Measurements from ENCODE around the gene LURAP1L.

LURAP1L gene

DNA sequence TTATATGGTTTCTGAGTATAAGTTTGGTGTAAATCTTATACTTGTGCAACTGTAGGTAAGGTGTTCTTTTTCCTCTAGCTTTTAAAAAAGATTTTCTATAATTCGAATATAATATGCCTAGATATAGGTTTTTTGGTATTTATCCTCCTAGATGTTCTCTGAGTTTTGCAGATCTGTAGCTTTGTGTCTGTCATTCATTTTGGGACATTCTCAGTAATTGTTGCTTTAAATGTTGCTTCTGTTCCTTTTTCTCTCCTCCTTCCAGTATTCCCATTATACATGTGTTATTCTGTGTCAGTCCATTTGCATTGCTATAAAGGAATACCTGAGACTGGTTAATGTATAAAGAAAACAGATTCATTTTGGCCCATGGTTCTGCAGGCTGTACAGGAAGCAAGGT is 33.7 kb downstream of the LURAP1L start:
- H3K36me3 ChIP-seq (ENCODE audit: control insufficient read depth in 5 of 5, insufficient read depth in 5 of 5, low read length in 5 of 5): no peaks in the 10 kb centered on the region
- no peaks in the 10 kb centered on the region for H3K27me3 ChIP-seq (ENCODE audit: control insufficient read depth in 5 of 5, insufficient read depth in 4 of 5, low read length in 5 of 5)
- peaks cover 0 to 17% (median 12%) of the 10 kb centered on the region in 5 donors for H3K4me1 ChIP-seq (ENCODE audit: control insufficient read depth in 5 of 5, insufficient read depth in 5 of 5, low read length in 5 of 5)
- H3K27ac ChIP-seq (ENCODE audit: low read depth, low read length): no peak overlapping the region
- H3K9ac ChIP-seq (ENCODE audit: low read length in 5 of 5): no peak overlapping the region
- no peak overlapping the region for H3K4me3 ChIP-seq (ENCODE audit: low read depth in 1 of 5, low read length in 5 of 5)
- no peaks in the 10 kb centered on the region for H3K9me3 ChIP-seq (ENCODE audit: control insufficient read depth in 5 of 5, low read length in 5 of 5)

DNA sequence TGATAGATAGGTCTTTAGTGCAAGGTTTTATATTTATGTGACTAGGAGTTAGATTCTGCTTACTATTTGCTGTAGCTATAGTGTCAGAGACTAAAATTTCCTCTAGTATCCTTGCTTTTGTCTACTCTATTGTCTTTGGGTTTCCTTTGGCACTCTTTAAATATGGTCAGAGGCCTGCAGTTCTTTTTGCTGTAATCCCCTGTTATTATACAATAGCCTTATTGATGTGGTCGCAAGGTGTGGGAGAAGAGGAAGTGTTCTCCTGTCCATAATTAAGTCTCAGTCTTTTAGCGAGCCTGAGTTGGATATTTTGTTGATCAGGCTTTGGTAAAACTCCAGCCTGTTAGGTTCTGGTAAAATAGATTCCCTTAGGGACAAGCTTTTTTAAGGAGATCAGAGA is 34.9 kb downstream of the LURAP1L start:
- H3K9me3 ChIP-seq (ENCODE audit: control insufficient read depth in 5 of 5, low read length in 5 of 5): no peaks in the 10 kb centered on the region
- peak overlapping the region in 1 of 5 donors; percentile 6 for H3K9ac ChIP-seq (ENCODE audit: low read length in 5 of 5)
- H3K27me3 ChIP-seq (ENCODE audit: control insufficient read depth in 5 of 5, insufficient read depth in 4 of 5, low read length in 5 of 5): no peaks in the 10 kb centered on the region
- peak overlapping the region; percentile 63 for H3K27ac ChIP-seq (ENCODE audit: low read depth, low read length)
- H3K4me3 ChIP-seq (ENCODE audit: low read depth in 1 of 5, low read length in 5 of 5): no peak overlapping the region
- H3K36me3 ChIP-seq (ENCODE audit: control insufficient read depth in 5 of 5, insufficient read depth in 5 of 5, low read length in 5 of 5): no peaks in the 10 kb centered on the region
- H3K4me1 ChIP-seq (ENCODE audit: control insufficient read depth in 5 of 5, insufficient read depth in 5 of 5, low read length in 5 of 5): peaks cover 2 to 24% (median 21%) of the 10 kb centered on the region in 5 donors

- Histone ChIP-seq H3K4me3 (ENCODE audit: low read depth in 1 of 5, low read length in 5 of 5) (no peak overlapping the region), H3K27ac (ENCODE audit: low read depth, low read length) (no peak overlapping the region), H3K36me3 (ENCODE audit: control insufficient read depth in 5 of 5, insufficient read depth in 5 of 5, low read length in 5 of 5) (no peaks in the 10 kb centered on the region), H3K9ac (ENCODE audit: low read length in 5 of 5) (no peak overlapping the region), H3K27me3 (ENCODE audit: control insufficient read depth in 5 of 5, insufficient read depth in 4 of 5, low read length in 5 of 5) (no peaks in the 10 kb centered on the region), H3K9me3 (ENCODE audit: control insufficient read depth in 5 of 5, low read length in 5 of 5) (no peaks in the 10 kb centered on the region), H3K4me1 (ENCODE audit: control insufficient read depth in 5 of 5, insufficient read depth in 5 of 5, low read length in 5 of 5) (peaks cover 2 to 34% (median 27%) of the 10 kb centered on the region in 5 donors)
These were observed 37.1 kb downstream of the LURAP1L start for GRCh38 chr9:12811935-12812334.

- Histone ChIP-seq H3K27ac (ENCODE audit: low read depth, low read length) (no peak overlapping the region), H3K4me3 (ENCODE audit: low read depth in 1 of 5, low read length in 5 of 5) (no peak overlapping the region), H3K4me1 (ENCODE audit: control insufficient read depth in 5 of 5, insufficient read depth in 5 of 5, low read length in 5 of 5) (peaks cover 2 to 36% (median 27%) of the 10 kb centered on the region in 5 donors), H3K27me3 (ENCODE audit: control insufficient read depth in 5 of 5, insufficient read depth in 4 of 5, low read length in 5 of 5) (no peaks in the 10 kb centered on the region), H3K9me3 (ENCODE audit: control insufficient read depth in 5 of 5, low read length in 5 of 5) (no peaks in the 10 kb centered on the region), H3K9ac (ENCODE audit: low read length in 5 of 5) (no peak overlapping the region), H3K36me3 (ENCODE audit: control insufficient read depth in 5 of 5, insufficient read depth in 5 of 5, low read length in 5 of 5) (no peaks in the 10 kb centered on the region)
These were observed 37.9 kb downstream of the LURAP1L start for GRCh38 chr9:12812710-12813109.

DNA sequence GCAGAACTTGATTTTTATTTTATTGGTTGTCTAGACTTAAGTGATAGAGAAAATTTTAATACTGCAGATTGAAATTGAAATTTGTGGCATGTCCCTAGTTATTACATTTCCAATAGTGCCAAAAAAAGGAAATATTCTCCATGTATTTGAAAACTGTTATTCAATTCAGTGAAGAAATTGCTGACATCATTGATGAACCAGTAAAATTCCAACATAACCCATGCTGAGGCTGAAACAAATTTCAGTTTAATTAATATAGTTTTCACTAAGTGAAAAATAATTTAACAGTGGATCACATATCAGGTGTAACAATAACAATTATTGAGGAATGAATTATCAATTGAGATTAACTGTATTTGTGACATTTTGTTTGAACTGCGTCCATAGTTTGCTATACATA is 38.7 kb downstream of the LURAP1L start:
- H3K27ac ChIP-seq (ENCODE audit: low read depth, low read length): peak overlapping the region; percentile 90
- H3K4me3 ChIP-seq (ENCODE audit: low read depth in 1 of 5, low read length in 5 of 5): no peak overlapping the region
- peak overlapping the region in 1 of 5 donors; percentile 42 for H3K9ac ChIP-seq (ENCODE audit: low read length in 5 of 5)
- H3K36me3 ChIP-seq (ENCODE audit: control insufficient read depth in 5 of 5, insufficient read depth in 5 of 5, low read length in 5 of 5): no peaks in the 10 kb centered on the region
- H3K9me3 ChIP-seq (ENCODE audit: control insufficient read depth in 5 of 5, low read length in 5 of 5): no peaks in the 10 kb centered on the region
- no peaks in the 10 kb centered on the region for H3K27me3 ChIP-seq (ENCODE audit: control insufficient read depth in 5 of 5, insufficient read depth in 4 of 5, low read length in 5 of 5)
- H3K4me1 ChIP-seq (ENCODE audit: control insufficient read depth in 5 of 5, insufficient read depth in 5 of 5, low read length in 5 of 5): peaks cover 4 to 43% (median 32%) of the 10 kb centered on the region in 5 donors

GRCh38 chr9:12813960-12814876 is 39.4 kb downstream of the LURAP1L start:
- Histone ChIP-seq H3K4me3 (ENCODE audit: low read depth in 1 of 5, low read length in 5 of 5) (no peak overlapping the region), H3K9ac (ENCODE audit: low read length in 5 of 5) (peak overlapping the region in 4 of 5 donors; percentile 26 to 58 (median 41)), H3K27ac (ENCODE audit: low read depth, low read length) (peak overlapping the region; percentile 90), H3K27me3 (ENCODE audit: control insufficient read depth in 5 of 5, insufficient read depth in 4 of 5, low read length in 5 of 5) (no peaks in the 10 kb centered on the region), H3K36me3 (ENCODE audit: control insufficient read depth in 5 of 5, insufficient read depth in 5 of 5, low read length in 5 of 5) (no peaks in the 10 kb centered on the region), H3K4me1 (ENCODE audit: control insufficient read depth in 5 of 5, insufficient read depth in 5 of 5, low read length in 5 of 5) (peaks cover 4 to 45% (median 38%) of the 10 kb centered on the region in 5 donors), H3K9me3 (ENCODE audit: control insufficient read depth in 5 of 5, low read length in 5 of 5) (no peaks in the 10 kb centered on the region)

GRCh38 chr9:12814877-12815237 is 40.0 kb downstream of the LURAP1L start:
- Histone ChIP-seq H3K4me3 (ENCODE audit: low read depth in 1 of 5, low read length in 5 of 5) (no peak overlapping the region), H3K4me1 (ENCODE audit: control insufficient read depth in 5 of 5, insufficient read depth in 5 of 5, low read length in 5 of 5) (peaks cover 4 to 40% (median 35%) of the 10 kb centered on the region in 5 donors), H3K9ac (ENCODE audit: low read length in 5 of 5) (peak overlapping the region in 3 of 5 donors; percentile 26 to 58 (median 35)), H3K27me3 (ENCODE audit: control insufficient read depth in 5 of 5, insufficient read depth in 4 of 5, low read length in 5 of 5) (no peaks in the 10 kb centered on the region), H3K36me3 (ENCODE audit: control insufficient read depth in 5 of 5, insufficient read depth in 5 of 5, low read length in 5 of 5) (no peaks in the 10 kb centered on the region), H3K27ac (ENCODE audit: low read depth, low read length) (peak overlapping the region; percentile 90), H3K9me3 (ENCODE audit: control insufficient read depth in 5 of 5, low read length in 5 of 5) (no peaks in the 10 kb centered on the region)

- Histone ChIP-seq H3K9me3 (ENCODE audit: control insufficient read depth in 5 of 5, low read length in 5 of 5) (no peaks in the 10 kb centered on the region), H3K27me3 (ENCODE audit: control insufficient read depth in 5 of 5, insufficient read depth in 4 of 5, low read length in 5 of 5) (no peaks in the 10 kb centered on the region), H3K36me3 (ENCODE audit: control insufficient read depth in 5 of 5, insufficient read depth in 5 of 5, low read length in 5 of 5) (no peaks in the 10 kb centered on the region), H3K9ac (ENCODE audit: low read length in 5 of 5) (no peak overlapping the region), H3K27ac (ENCODE audit: low read depth, low read length) (peak overlapping the region; percentile 90), H3K4me3 (ENCODE audit: low read depth in 1 of 5, low read length in 5 of 5) (no peak overlapping the region), H3K4me1 (ENCODE audit: control insufficient read depth in 5 of 5, insufficient read depth in 5 of 5, low read length in 5 of 5) (peaks cover 4 to 34% (median 29%) of the 10 kb centered on the region in 5 donors)
These were observed 41.1 kb downstream of the LURAP1L start for GRCh38 chr9:12815888-12816287.

DNA sequence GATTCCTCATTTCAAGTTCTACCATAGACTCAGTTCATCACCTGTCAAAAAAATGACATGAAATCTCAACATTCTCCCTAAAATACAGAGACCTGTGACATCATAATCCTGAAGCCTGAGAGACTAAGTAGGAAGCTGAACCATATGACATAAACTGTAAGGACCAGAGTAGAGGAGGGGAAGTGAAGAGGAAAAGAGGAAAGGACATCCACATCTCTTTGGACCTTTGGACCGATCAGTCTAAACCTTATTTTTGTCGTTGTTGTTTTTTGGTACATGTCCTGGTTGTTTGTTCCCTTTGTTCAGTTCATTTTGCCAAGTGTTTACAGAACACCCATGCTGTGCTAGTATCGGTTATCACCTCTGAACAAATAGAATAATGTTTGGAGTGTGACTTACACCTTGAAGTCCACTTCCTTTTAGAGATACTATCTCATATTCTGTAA is 41.9 kb downstream of the LURAP1L start:
- H3K4me1 ChIP-seq (ENCODE audit: control insufficient read depth in 5 of 5, insufficient read depth in 5 of 5, low read length in 5 of 5): peaks cover 4 to 34% (median 29%) of the 10 kb centered on the region in 5 donors
- H3K4me3 ChIP-seq (ENCODE audit: low read depth in 1 of 5, low read length in 5 of 5): no peak overlapping the region
- peak overlapping the region; percentile 90 for H3K27ac ChIP-seq (ENCODE audit: low read depth, low read length)
- no peak overlapping the region for H3K9ac ChIP-seq (ENCODE audit: low read length in 5 of 5)
- H3K9me3 ChIP-seq (ENCODE audit: control insufficient read depth in 5 of 5, low read length in 5 of 5): no peaks in the 10 kb centered on the region
- peaks cover 0 to 4% (median 4%) of the 10 kb centered on the region in 5 donors for H3K36me3 ChIP-seq (ENCODE audit: control insufficient read depth in 5 of 5, insufficient read depth in 5 of 5, low read length in 5 of 5)
- H3K27me3 ChIP-seq (ENCODE audit: control insufficient read depth in 5 of 5, insufficient read depth in 4 of 5, low read length in 5 of 5): no peaks in the 10 kb centered on the region

DNA sequence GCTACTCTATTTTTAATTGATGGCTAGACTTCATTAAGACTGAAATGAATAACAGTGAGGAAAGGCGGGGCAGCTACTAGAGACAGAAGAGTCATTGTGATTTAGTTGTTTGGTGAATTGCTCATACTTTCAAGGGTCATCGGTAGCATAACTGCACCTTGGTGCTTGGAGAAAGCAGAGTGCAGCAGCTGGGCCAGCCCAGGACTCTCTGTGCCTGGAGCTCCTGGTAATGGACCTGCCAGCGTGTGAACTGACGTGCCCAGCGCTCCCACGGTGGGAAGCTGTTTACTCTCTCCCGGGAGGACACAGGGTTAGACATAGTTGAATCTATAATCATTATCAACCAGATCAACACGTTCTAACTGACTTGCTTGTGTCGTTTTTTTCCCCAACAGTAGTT is 42.9 kb downstream of the LURAP1L start:
- H3K27me3 ChIP-seq (ENCODE audit: control insufficient read depth in 5 of 5, insufficient read depth in 4 of 5, low read length in 5 of 5): no peaks in the 10 kb centered on the region
- H3K9ac ChIP-seq (ENCODE audit: low read length in 5 of 5): no peak overlapping the region
- H3K27ac ChIP-seq (ENCODE audit: low read depth, low read length): no peak overlapping the region
- peaks cover 0 to 6% (median 4%) of the 10 kb centered on the region in 5 donors for H3K36me3 ChIP-seq (ENCODE audit: control insufficient read depth in 5 of 5, insufficient read depth in 5 of 5, low read length in 5 of 5)
- H3K9me3 ChIP-seq (ENCODE audit: control insufficient read depth in 5 of 5, low read length in 5 of 5): no peaks in the 10 kb centered on the region
- H3K4me1 ChIP-seq (ENCODE audit: control insufficient read depth in 5 of 5, insufficient read depth in 5 of 5, low read length in 5 of 5): peaks cover 4 to 34% (median 29%) of the 10 kb centered on the region in 5 donors
- H3K4me3 ChIP-seq (ENCODE audit: low read depth in 1 of 5, low read length in 5 of 5): no peak overlapping the region

All from subcutaneous abdominal adipose tissue (tissue), 5 donors.